Ishikawa (cell line): ENCODE results near the gene GPR63.

Experiments
- CEBPB ChIP-seq: IDR thresholded peaks from 2 replicates; pipeline ENCODE4 v1.6.1; 2012
- CREB1 ChIP-seq: IDR thresholded peaks from 2 replicates; pipeline ENCODE4 v1.6.1; 2012; ENCODE audit warnings: low read depth
- EGR1 ChIP-seq: IDR thresholded peaks from 2 replicates; pipeline ENCODE4 v1.6.1; 2012
- EP300 ChIP-seq: IDR thresholded peaks from 2 replicates; pipeline ENCODE4 v1.6.1; 2012; ENCODE audit warnings: borderline replicate concordance
- FOXM1 ChIP-seq: IDR thresholded peaks from 2 replicates; pipeline ENCODE4 v1.6.1; 2012; ENCODE audit warnings: low read depth, borderline replicate concordance
- MAX ChIP-seq: IDR thresholded peaks from 2 replicates; pipeline ENCODE4 v1.6.1; 2012
- NFIC ChIP-seq: IDR thresholded peaks from 2 replicates; pipeline ENCODE4 v1.6.1; 2012
- RAD21 ChIP-seq: IDR thresholded peaks from 2 replicates; pipeline ENCODE4 v1.6.1; 2012; ENCODE audit warnings: low read depth
- REST ChIP-seq: IDR thresholded peaks from 2 replicates; pipeline ENCODE4 v1.6.1; 2012; ENCODE audit warnings: low read depth, mild to moderate bottlenecking
- TAF1 ChIP-seq: IDR thresholded peaks from 2 replicates; pipeline ENCODE4 v1.6.1; 2012; ENCODE audit warnings: low read depth, mild to moderate bottlenecking
- TCF12 ChIP-seq: IDR thresholded peaks from 2 replicates; pipeline ENCODE4 v1.6.1; 2012; ENCODE audit warnings: low read depth
- TEAD4 ChIP-seq: IDR thresholded peaks from 2 replicates; pipeline ENCODE4 v1.6.1; 2012
- YY1 ChIP-seq: IDR thresholded peaks from 2 replicates; pipeline ENCODE4 v1.6.1; 2012; ENCODE audit warnings: low read depth
- ZBTB7A ChIP-seq: IDR thresholded peaks from 2 replicates; pipeline ENCODE4 v1.6.1; 2012; ENCODE audit warnings: low read depth
- TF ChIP-seq, protein P1 (sequence below): IDR thresholded peaks from 2 replicates; pipeline ENCODE4 v1.6.1; 2012

GPR63 gene

GRCh38 chr6:96861588-96861987 is 24.3 kb upstream of the GPR63 start:
- TF ChIP-seq YY1 (no peak), CREB1 (no peak), NFIC (no peak), TEAD4 (no peak), TCF12 (no peak), MAX (no peak), ZBTB7A (no peak), EP300 (no peak), RAD21 (no peak), EGR1 (no peak), REST (no peak), FOXM1 (no peak), TAF1 (no peak), CEBPB (no peak)
- TF ChIP-seq, protein P1, sequence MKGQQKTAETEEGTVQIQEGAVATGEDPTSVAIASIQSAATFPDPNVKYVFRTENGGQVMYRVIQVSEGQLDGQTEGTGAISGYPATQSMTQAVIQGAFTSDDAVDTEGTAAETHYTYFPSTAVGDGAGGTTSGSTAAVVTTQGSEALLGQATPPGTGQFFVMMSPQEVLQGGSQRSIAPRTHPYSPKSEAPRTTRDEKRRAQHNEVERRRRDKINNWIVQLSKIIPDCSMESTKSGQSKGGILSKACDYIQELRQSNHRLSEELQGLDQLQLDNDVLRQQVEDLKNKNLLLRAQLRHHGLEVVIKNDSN, result no peak

DNA sequence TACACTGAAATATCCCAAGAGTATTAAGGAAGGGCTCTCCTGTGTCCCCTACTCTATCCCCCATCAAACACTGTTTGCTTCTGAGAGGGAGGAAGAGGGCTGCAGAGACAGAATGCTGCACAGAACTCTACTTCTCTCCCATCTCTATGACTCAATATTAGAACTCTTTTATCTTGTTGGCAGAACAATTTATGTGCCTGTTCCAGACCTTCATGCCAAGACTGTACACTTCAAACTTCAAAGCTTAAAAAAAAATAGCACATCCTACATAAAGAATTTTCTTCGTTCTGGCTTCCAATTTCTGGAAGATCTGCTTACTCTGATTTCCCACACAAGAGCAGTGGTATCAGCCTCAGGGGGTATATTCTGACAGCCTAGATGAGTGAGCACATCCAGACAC is 19.6 kb upstream of the GPR63 start:
- TF ChIP-seq, protein P1, result no peak
- TF ChIP-seq YY1 (no peak), TCF12 (no peak), EGR1 (no peak), EP300 (no peak), FOXM1 (no peak), REST (no peak), CREB1 (no peak), MAX (no peak), CEBPB (no peak), TEAD4 (no peak)

GRCh38 chr6:96853083-96853482 is 15.8 kb upstream of the GPR63 start:
- TF ChIP-seq YY1, result no peak
- TF ChIP-seq REST, result no peak
- no peak for TF ChIP-seq EGR1
- TF ChIP-seq, protein P1, result no peak
- no peak for TF ChIP-seq CREB1
- TF ChIP-seq ZBTB7A, result no peak
- no peak for TF ChIP-seq NFIC
- TF ChIP-seq FOXM1, result no peak
- TF ChIP-seq RAD21, result no peak
- no peak for TF ChIP-seq MAX
- TF ChIP-seq CEBPB, result no peak

GRCh38 chr6:96852605-96853004 is 15.3 kb upstream of the GPR63 start:
- TF ChIP-seq FOXM1, result no peak
- no peak for TF ChIP-seq YY1
- TF ChIP-seq EGR1, result no peak
